Measurements from ENCODE around the gene CNNM3.

DNA sequence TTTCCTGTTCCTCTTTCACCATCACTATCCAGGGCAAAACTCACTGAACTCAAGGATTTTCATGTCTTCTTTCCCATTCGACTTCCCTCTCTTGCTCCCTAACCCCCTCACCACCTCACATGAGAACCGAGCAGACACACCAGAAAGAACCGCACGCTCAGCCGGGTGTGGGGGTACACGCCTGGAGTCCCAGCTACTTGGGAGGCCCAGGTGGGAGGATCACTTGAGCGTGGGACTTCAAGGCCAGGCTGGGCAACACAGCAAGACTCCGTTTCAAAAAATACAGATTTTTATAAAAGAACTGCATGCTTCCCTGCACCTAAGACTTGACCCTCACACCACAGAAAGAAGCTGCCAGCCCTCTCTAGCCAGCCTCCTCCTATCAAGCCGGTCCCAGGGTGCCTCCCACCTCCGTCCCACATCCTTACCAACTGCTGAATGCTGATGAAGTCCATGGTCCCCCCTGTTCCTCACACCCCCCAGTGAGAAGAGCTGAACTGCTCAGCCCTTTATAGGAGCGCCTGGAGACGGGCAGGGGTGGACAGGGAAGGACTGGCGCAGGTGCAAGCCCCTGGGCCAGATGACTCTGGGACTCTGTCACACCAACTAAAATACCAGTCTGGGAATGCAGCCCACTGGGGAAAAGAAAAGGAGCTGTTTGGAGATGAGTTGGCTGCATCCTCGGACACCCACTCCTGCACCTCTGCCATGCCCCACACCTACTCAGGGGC, 27.6 kb downstream of the CNNM3 start, which contains the start of gene ANKRD23:
- no peak for TF ChIP-seq CTCF (IDR thresholded peaks at IDR 0.05)
- no peak for TF ChIP-seq POLR2A (IDR thresholded peaks at IDR 0.05)

All from prostate gland (tissue), 2 donors.